SK-N-SH treated with all-trans-retinoic acid at 6 μM for 48 hours (cell line): Measurements from ENCODE around the gene SYT7.

Source experiments
- ATAC-seq: fragments of 200-7000 bp; cut with Tn5 transposase; 3 replicates; pipeline ENCODE4 v1.9.1; 2020; ENCODE audit warnings: mild to moderate bottlenecking, moderate library complexity
- ARNTL ChIP-seq: fragments of 450-650 bp; formaldehyde crosslinking; IDR thresholded peaks from 2 replicates; pipeline ENCODE4 v1.5.0; 2020; ENCODE audit warnings: low read depth, mild to moderate bottlenecking, moderate library complexity, borderline replicate concordance
- CREB5 ChIP-seq: fragments of 250-450 bp; sonication (Bioruptor Pico); IDR thresholded peaks from 2 replicates; pipeline ENCODE4 v1.5.1; 2020; ENCODE audit warnings: low read depth, mild to moderate bottlenecking, moderate library complexity
- CSDC2 ChIP-seq: fragments of 250-450 bp; sonication (Bioruptor Pico); IDR thresholded peaks from 2 replicates; pipeline ENCODE4 v1.5.0; 2020; ENCODE audit warnings: mild to moderate bottlenecking, moderate library complexity
- CSRNP3 ChIP-seq: fragments of 250-450 bp; sonication (Bioruptor Pico); IDR thresholded peaks from 2 replicates; pipeline ENCODE4 v1.5.1; 2021; ENCODE audit warnings: mild to moderate bottlenecking, moderate library complexity
- ESRRG ChIP-seq: fragments of 250-450 bp; sonication (Bioruptor Pico); IDR thresholded peaks from 2 replicates; pipeline ENCODE4 v1.6.1; 2021; ENCODE audit warnings: mild to moderate bottlenecking
- GLIS3 ChIP-seq: fragments of 250-450 bp; sonication (Bioruptor Pico); IDR thresholded peaks from 2 replicates; pipeline ENCODE4 v1.5.0; 2020; ENCODE audit warnings: mild to moderate bottlenecking, moderate library complexity
- ISL1 ChIP-seq: fragments of 250-450 bp; sonication (Bioruptor Pico); IDR thresholded peaks from 2 replicates; pipeline ENCODE4 v2.1.2; 2022; ENCODE audit warnings: mild to moderate bottlenecking, moderate library complexity
- OSR1 ChIP-seq: fragments of 250-450 bp; sonication (Bioruptor Pico); IDR thresholded peaks from 2 replicates; pipeline ENCODE4 v1.8.0; 2022; ENCODE audit warnings: moderate library complexity, mild to moderate bottlenecking, inconsistent platforms
- PATZ1 ChIP-seq: fragments of 250-450 bp; sonication (Bioruptor Pico); IDR thresholded peaks from 2 replicates; pipeline ENCODE4 v1.8.0; 2020; ENCODE audit warnings: mild to moderate bottlenecking, moderate library complexity, borderline replicate concordance
- PPARA ChIP-seq: fragments of 250-450 bp; sonication (Bioruptor Pico); IDR thresholded peaks from 2 replicates; pipeline ENCODE4 v1.5.0; 2020; ENCODE audit warnings: mild to moderate bottlenecking, borderline replicate concordance
- RARB ChIP-seq: fragments of 250-450 bp; sonication (Bioruptor Pico); IDR thresholded peaks from 2 replicates; pipeline ENCODE4 v1.8.0; 2021; ENCODE audit warnings: mild to moderate bottlenecking, moderate library complexity
- SNAI2 ChIP-seq: fragments of 250-450 bp; sonication (Bioruptor Pico); IDR thresholded peaks from 2 replicates; pipeline ENCODE4 v1.5.0; 2020; ENCODE audit warnings: mild to moderate bottlenecking, moderate library complexity
- TCF4 ChIP-seq: fragments of 250-450 bp; sonication (Bioruptor Pico); IDR thresholded peaks from 2 replicates; pipeline ENCODE4 v1.8.0; 2021; ENCODE audit warnings: mild to moderate bottlenecking, moderate library complexity, borderline replicate concordance
- TOX ChIP-seq: fragments of 250-450 bp; sonication (Bioruptor Pico); IDR thresholded peaks from 2 replicates; pipeline ENCODE4 v1.8.0; 2021; ENCODE audit warnings: mild to moderate bottlenecking, moderate library complexity, borderline replicate concordance
- TSHZ2 ChIP-seq: fragments of 250-450 bp; sonication (Bioruptor Pico); IDR thresholded peaks from 2 replicates; pipeline ENCODE4 v1.5.0; 2020; ENCODE audit warnings: mild to moderate bottlenecking, moderate library complexity
- ZC3H10 ChIP-seq: fragments of 250-450 bp; sonication (Bioruptor Pico); IDR thresholded peaks from 2 replicates; pipeline ENCODE4 v1.5.1; 2021; ENCODE audit warnings: mild to moderate bottlenecking, moderate library complexity
- ZFP30 ChIP-seq: fragments of 450-650 bp; formaldehyde crosslinking; IDR thresholded peaks from 2 replicates; pipeline ENCODE4 v1.5.0; 2022; ENCODE audit warnings: mild to moderate bottlenecking, moderate library complexity
- ZNF565 ChIP-seq: fragments of 450-650 bp; formaldehyde crosslinking; conservative IDR thresholded peaks from 2 replicates; pipeline ENCODE4 v1.5.0; 2020; ENCODE audit warnings: low read depth, mild to moderate bottlenecking, moderate library complexity
- ZNF70 ChIP-seq: fragments of 450-650 bp; formaldehyde crosslinking; IDR thresholded peaks from 2 replicates; pipeline ENCODE4 v1.5.0; 2020; ENCODE audit warnings: mild to moderate bottlenecking, moderate library complexity
- ZNF8 ChIP-seq: fragments of 450-650 bp; formaldehyde crosslinking; IDR thresholded peaks from 2 replicates; pipeline ENCODE4 v1.5.0; 2020; ENCODE audit warnings: mild to moderate bottlenecking, moderate library complexity

Gene SYT7

GRCh38 chr11:61574611-61575010 lies 6.3 kb downstream of the SYT7 start:
- no peak for TF ChIP-seq PATZ1 (CRISPR knock-in tag)
- no peak for TF ChIP-seq PPARA
- TF ChIP-seq CREB5 (CRISPR knock-in tag): no peak
- no peak for TF ChIP-seq TSHZ2 (CRISPR knock-in tag)
- no peak for TF ChIP-seq RARB (CRISPR knock-in tag)
- TF ChIP-seq SNAI2 (CRISPR knock-in tag): no peak
- no peak for TF ChIP-seq TCF4
- no peak for TF ChIP-seq ISL1 (CRISPR knock-in tag)
- TF ChIP-seq ESRRG (CRISPR knock-in tag): no peak
- no peak for ATAC-seq

- ATAC-seq: no peak
- TF ChIP-seq ZFP30 (CRISPR knock-in tag) (no peak), TOX (no peak)
These were observed 8.0 kb downstream of the SYT7 start for GRCh38 chr11:61572913-61573312.

- ATAC-seq: no peak
These were observed 9.0 kb downstream of the SYT7 start for GRCh38 chr11:61571869-61572268.

GRCh38 chr11:61571337-61571736 lies 9.5 kb downstream of the SYT7 start:
- no peak for ATAC-seq
- TF ChIP-seq CSDC2 (CRISPR knock-in tag) (no peak), TCF4 (no peak), TSHZ2 (CRISPR knock-in tag) (no peak), ARNTL (CRISPR knock-in tag) (no peak), ZNF8 (CRISPR knock-in tag) (no peak), ZC3H10 (no peak), ESRRG (CRISPR knock-in tag) (no peak), ZNF70 (CRISPR knock-in tag) (no peak), SNAI2 (CRISPR knock-in tag) (no peak), ZNF565 (CRISPR knock-in tag) (no peak), GLIS3 (CRISPR knock-in tag) (no peak), CREB5 (CRISPR knock-in tag) (no peak), ZFP30 (CRISPR knock-in tag) (no peak), CSRNP3 (CRISPR knock-in tag) (no peak), ISL1 (CRISPR knock-in tag) (no peak), TOX (no peak), PPARA (no peak)

More at GRCh38 chr11:61571869-61572268, 9.0 kb downstream of the SYT7 start:
- no peak for TF ChIP-seq ZNF8 (CRISPR knock-in tag)
- no peak for TF ChIP-seq ZNF565 (CRISPR knock-in tag)
- no peak for TF ChIP-seq RARB (CRISPR knock-in tag)
- no peak for TF ChIP-seq ARNTL (CRISPR knock-in tag)
- no peak for TF ChIP-seq OSR1 (CRISPR knock-in tag)
- TF ChIP-seq CREB5 (CRISPR knock-in tag): no peak
- no peak for TF ChIP-seq TOX
- no peak for TF ChIP-seq ISL1 (CRISPR knock-in tag)
- TF ChIP-seq ZFP30 (CRISPR knock-in tag): no peak
- TF ChIP-seq CSDC2 (CRISPR knock-in tag): no peak
- TF ChIP-seq ZC3H10: no peak
- TF ChIP-seq ESRRG (CRISPR knock-in tag): no peak
